NCI-H1417 treated with DMSO at 0.1 percent for 48 hours (cell line): ENCODE results near the gene ADAT3.

Source experiments
- DNase-seq: peaks from one replicate; lab custom pipeline; 2025; lab: John Stamatoyannopoulos, UW

Gene ADAT3

DNA sequence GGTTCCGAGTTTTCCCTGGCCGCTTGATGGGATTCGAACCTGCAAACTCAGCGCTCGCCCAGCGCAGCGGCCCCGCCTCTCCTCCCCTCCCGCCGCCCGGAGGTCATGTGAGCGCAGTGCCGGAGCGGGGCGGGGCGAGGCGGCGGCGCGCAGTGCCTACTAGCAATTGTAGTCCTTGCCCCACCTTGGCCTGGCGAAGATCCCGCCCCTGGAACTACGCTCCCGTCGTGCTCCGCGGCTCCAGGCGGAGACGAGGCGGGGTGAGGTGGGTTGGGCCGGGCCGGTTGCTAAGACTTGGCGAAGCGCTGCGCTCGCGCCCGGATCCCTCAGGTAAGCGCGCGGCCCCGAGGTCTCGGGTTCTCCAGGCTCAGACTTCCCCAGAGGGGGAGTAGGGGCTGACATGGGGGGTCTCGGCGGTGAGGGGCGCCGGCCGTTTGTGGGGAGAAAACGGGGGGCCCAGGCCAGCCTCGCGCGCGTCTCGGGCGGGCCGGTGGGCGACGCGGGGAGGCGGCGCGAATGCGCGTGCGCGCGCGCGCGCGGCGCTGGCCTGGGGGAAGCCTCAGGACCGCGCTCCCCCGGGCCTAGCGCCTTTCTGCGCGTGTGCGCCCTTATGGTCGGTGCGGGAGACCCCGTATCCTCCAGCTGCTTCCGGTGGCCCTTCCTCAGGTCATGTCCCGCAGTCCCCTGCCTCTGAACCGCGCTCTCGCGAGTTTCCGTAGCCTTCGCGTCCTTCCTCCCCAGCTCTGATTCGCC lies at the start of gene ADAT3, which contains the start of gene SCAMP4:
Gene ADAT3 (plus strand): TSS at position 290 of the 753 bp plus-strand sequence. CDS start 6,649 bp downstream, outside the sequence.
Gene SCAMP4 (plus strand): TSS at position 290 of the 753 bp plus-strand sequence. CDS start 9,621 bp downstream, outside the sequence.
- peak; percentile 95 for DNase-seq

- DNase-seq = no peak
These were observed 49.4 kb upstream of the ADAT3 start for GRCh38 chr19:1855828-1856255.

DNA sequence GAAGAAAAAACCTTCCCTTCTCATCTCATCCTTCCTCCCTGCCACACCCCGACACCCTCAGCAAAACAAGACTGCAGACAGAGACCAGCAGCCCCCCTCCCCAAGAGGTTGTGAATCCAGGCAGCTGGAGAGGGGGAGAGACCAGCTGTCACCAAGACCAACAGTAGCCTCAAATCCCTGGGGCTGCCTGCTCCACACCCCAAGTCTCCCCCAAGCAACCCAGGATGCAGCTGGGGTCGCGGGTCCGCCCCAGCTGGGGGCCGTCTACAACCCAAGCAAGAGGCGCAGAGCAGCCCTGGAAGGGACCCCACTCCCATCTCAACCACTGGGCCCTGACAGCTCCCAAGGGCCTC lies 48.9 kb upstream of the ADAT3 start:
- no peak for DNase-seq

DNA sequence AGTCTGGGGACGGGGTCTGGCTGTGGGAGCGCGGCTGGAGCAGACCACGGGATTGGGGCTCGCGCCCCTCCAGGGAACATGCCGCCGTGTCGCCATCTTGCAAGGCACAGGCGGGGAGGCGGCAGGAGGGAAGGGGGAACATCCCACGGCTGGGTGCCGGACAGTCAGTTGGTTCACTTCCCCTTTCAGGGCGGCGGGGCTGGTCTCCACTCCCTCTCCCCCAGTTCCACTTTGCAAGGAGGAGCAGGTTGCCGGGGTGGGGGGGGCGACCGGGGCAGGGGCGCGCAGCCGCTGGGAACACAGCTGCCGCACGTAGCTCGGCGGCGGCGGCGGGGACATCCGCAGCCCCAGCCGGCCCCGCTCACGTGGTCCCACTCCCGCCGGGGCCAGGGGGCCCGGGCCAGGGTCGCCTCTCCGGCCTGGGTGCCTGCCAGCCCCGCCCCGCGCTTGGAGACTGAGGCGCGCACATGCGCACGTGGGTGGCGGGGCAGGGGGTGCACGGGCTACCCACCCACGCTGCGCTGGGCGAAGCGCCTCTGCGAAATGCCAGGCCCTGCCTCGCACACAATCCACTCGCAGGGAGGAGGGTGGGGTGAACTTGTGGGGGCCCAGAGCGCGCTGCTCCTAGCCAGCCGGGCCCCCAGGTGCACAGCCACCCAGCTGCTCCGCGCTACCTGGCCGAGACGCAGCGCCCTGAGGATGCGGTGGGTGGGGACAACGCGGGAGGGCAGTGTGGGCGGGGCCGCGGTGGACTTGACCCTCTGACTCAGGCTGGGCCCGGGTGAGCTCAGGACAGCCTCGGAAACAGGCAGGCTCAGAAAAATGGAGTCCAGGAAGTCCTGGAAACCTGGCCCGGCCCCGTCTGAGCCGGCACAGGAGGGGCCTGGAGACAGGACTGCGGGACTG lies 48.2 kb upstream of the ADAT3 start:
- DNase-seq = no peak

DNA sequence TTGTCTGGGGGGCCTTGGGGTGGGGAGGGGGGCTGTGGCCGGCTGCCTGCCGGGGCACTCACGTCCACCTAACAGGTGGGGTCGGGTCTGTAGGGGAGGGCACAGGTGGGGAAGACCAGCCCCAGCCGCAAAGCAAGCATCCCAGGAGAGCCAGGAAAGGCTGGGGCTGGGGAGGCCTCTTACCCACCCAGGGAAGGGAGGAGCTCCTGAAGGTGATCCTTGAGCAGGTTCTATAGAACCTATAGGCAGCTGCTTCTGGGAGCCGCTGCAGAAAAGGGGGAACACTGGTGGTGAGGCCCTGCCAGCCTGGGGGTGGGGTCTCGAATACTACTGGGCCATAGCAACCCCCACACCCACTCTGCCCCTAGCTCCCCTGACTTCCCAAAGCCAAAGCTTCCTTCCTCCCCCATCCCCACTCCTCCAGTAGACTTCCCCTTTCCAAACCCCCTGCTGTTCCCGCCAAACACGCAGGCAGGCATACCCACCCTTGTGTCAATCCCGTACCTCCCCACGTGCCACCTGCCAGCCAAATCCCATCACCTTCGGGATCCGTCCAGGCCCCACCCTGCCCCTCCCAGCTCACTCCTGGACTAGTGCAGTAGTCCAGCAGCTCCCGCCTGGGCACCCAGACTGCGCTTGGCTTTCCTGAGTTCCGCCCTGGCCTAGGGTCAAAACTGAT lies 47.4 kb upstream of the ADAT3 start:
- DNase-seq = no peak

- no peak for DNase-seq
These were observed 46.7 kb upstream of the ADAT3 start for GRCh38 chr19:1858412-1859081.

GRCh38 chr19:1859331-1859781 lies 45.8 kb upstream of the ADAT3 start:
- DNase-seq = no peak

GRCh38 chr19:1860042-1860775 lies 45.0 kb upstream of the ADAT3 start:
- DNase-seq = no peak

DNA sequence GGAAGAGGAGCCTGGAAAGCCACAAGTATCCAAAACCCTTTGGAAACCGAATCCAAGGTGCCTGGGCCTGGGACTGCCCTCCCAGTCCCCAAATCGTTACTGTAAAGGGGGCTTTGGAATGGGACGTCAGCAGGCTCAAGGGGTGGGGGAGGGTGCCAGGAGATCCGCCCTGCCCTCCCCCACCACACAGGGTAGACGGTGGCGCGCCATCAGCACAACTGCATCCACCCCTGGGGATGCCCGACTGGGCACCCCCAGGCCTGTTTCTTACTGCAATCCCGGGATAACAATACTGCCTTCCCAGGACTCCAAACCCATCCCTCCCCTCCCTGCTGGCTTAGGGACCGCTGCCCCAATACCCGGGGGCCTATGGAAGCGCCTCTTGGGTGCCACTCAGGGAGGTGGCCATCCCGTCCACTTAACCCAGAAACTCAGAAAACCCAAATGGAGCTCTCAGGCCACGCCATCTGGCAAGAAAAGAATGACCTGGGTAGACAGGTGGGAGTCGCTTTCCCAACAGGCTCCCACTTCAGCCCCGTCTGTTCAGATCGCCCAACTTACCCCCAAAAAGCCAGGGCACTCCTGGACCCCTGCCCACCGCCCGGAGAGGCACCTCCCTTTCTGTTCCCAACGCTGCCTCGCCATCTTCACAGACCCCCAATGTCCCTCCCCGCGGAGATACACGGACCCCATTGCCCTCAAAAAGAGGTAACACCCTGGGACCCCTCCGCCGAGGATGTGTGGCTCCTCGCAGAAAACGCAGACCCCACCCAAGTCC lies 44.2 kb upstream of the ADAT3 start:
- DNase-seq = no peak

GRCh38 chr19:1861599-1862031 lies 43.6 kb upstream of the ADAT3 start:
- DNase-seq = no peak

GRCh38 chr19:1862068-1862423 lies 43.2 kb upstream of the ADAT3 start:
- DNase-seq = no peak

- DNase-seq = no peak
These were observed 42.5 kb upstream of the ADAT3 start for GRCh38 chr19:1862424-1863327.

GRCh38 chr19:1863328-1863637 lies 41.9 kb upstream of the ADAT3 start, which contains the start of gene KLF16:
Gene KLF16, minus strand, starts transcription at chr19:1863579. Its CDS starts 82 bp downstream, at chr19:1863497.
- DNase-seq = no peak

DNA sequence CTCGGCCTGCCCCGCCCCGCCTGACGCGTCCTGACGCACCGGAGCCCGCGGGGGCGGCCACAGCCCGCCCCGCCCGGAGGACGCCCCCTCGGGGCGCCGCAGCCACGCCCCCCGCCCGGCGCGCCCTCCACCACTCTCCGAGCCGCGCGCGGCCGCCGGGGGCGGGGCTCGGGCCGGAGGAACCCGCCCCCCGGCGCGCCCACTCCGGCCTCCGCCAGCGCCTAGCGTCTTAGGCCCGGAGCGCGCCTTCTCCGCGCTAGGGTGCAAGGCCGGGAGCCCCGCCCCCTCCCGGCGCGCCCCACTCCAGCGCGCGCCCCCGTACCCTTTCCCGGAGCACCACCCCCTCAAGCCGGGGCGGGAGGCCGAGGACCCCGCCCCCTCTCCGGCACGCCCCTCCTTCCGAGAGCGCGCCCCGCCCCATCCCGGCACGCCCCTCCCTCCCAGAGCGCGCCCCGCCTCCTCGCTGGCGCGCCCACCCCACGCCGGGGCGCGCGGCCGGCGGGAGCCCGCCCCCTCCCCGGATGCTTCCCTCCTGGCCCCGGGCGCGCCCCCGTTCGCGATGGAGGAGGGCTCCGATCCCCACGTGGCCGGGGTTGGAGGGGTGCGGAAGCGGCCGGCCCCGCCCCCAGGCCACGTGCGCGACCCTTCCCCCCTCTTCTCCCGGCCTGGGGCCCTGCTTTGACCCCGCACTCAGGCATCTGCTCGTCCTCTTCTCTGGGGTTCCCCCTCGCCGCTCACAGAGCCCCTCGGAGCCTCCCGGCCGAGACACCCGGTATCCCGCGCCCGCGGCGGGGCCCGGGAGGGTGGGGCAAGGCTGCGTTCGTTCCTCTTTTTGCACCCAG lies 41.3 kb upstream of the ADAT3 start:
- DNase-seq = no peak

- DNase-seq = no peak
These were observed 40.6 kb upstream of the ADAT3 start for GRCh38 chr19:1864480-1865171.

DNA sequence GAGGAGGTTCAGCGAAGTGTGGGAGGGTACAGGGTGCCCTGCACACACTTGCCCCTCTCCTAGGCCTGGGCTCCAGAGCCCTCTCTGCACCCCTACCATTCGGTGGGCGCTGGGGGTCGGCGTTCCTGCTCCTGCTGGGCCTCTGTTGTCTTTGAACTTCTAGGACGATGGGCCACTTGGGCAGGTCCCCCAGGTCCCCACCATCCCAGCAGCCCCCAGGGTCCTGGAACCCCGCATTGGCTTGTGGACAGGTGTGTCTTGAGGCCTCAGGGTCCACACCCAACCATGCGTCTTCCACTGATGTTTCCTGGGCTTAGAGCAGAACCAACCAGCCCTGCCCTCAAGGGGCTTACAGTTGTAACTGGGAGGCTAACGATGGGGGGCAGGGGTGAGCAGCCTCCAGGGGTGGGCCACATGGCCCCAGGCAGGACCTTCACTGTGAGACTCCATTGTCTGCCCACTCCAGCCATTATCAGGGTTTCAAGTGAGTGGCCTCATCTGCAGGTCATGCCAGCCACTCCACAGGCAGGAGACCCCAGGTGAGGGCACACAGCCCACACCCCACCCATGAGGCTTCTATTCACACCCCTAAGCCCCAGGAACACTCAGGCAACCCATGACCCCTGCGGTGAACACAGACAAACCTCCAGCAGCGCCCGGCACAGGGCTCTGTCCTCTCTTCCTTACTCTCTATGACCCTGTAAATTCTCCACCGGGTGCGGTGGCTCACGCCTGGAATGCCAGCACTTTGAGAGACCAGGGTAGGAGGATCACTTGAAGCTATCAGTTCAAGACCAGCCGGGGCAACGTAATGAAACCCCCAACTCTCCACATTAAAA lies 39.8 kb upstream of the ADAT3 start:
- no peak for DNase-seq
